Keratinocyte (primary cell): Measurements from ENCODE around the gene MGMT. TPM values are rescaled to one million over a fixed set of nuclear protein-coding genes. Genes with fewer than 3 reads are reported as not detected.

Experiments used
- DNase-seq: peaks from one replicate; pipeline ENCODE4 v3.0.0-alpha.2; 2011; ENCODE audit warnings: low read depth, missing footprints, low spot score
- FAIRE-seq: peaks from 2 replicates; lab custom pipeline; 2011; peaks lifted over from hg19 to GRCh38; lab: Jason Lieb, UNC
- H2AFZ ChIP-seq: 2 replicates; pipeline ENCODE4 v1.6.0; 2012; ENCODE audit warnings: low read length, control low read depth, inconsistent platforms; ENCODE audit not compliant: control insufficient read depth
- H3K27ac ChIP-seq: 2 replicates; pipeline ENCODE4 v1.5.1; 2011; ENCODE audit warnings: low read length; ENCODE audit not compliant: control insufficient read depth, insufficient read depth
- H3K27me3 ChIP-seq: 3 replicates; pipeline ENCODE4 v1.6.0; 2011; ENCODE audit warnings: low read length; ENCODE audit not compliant: control insufficient read depth, insufficient read depth; ENCODE audit errors: extremely low read depth
- H3K36me3 ChIP-seq, 2 experiments: 2 replicates in 1 of 2; 3 replicates in 1 of 2; pipeline ENCODE4 v1.5.1; 2011; ENCODE audit warnings: low read length in 2 of 2, mild to moderate bottlenecking in 1 of 2; ENCODE audit not compliant: control insufficient read depth in 2 of 2, insufficient read depth in 2 of 2; ENCODE audit errors: extremely low read depth in 1 of 2
- H3K4me1 ChIP-seq: 3 replicates; pipeline ENCODE4 v1.5.1; 2011; ENCODE audit warnings: low read length; ENCODE audit not compliant: control insufficient read depth, insufficient read depth; ENCODE audit errors: extremely low read depth
- H3K4me2 ChIP-seq: 3 replicates; pipeline ENCODE4 v1.6.0; 2011; ENCODE audit warnings: low read depth, low read length; ENCODE audit not compliant: control insufficient read depth, insufficient read depth; ENCODE audit errors: extremely low read depth
- H3K4me3 ChIP-seq, 3 experiments: fragments of 200-600 bp in 1 of 3; sonication (generic) in 1 of 3; 2 replicates in 2 of 3; 3 replicates in 1 of 3; pipeline ENCODE4 v1.5.1; 2011 to 2016; ENCODE audit warnings: low read length in 3 of 3, mild to moderate bottlenecking in 3 of 3, control low read depth in 2 of 3, inconsistent platforms in 1 of 3, low read depth in 1 of 3, mixed read lengths in 1 of 3, mixed run types in 1 of 3, moderate library complexity in 1 of 3; ENCODE audit not compliant: control insufficient read depth in 2 of 3, insufficient read depth in 2 of 3; ENCODE audit errors: extremely low read depth in 1 of 3
- H3K79me2 ChIP-seq: 2 replicates; pipeline ENCODE4 v1.6.0; 2012; ENCODE audit warnings: low read length; ENCODE audit not compliant: control insufficient read depth, insufficient read depth
- H3K9ac ChIP-seq: 3 replicates; pipeline ENCODE4 v1.6.0; 2011; ENCODE audit warnings: low read length; ENCODE audit not compliant: control insufficient read depth, insufficient read depth; ENCODE audit errors: extremely low read depth
- H3K9me1 ChIP-seq: 3 replicates; pipeline ENCODE4 v1.6.0; 2011; ENCODE audit warnings: low read length; ENCODE audit not compliant: control insufficient read depth, insufficient read depth; ENCODE audit errors: extremely low read depth
- H3K9me3 ChIP-seq: 2 replicates; pipeline ENCODE4 v1.5.1; 2012; ENCODE audit warnings: low read depth, low read length; ENCODE audit not compliant: control insufficient read depth
- H4K20me1 ChIP-seq: 3 replicates; pipeline ENCODE4 v1.6.0; 2011; ENCODE audit warnings: low read length; ENCODE audit not compliant: control insufficient read depth, insufficient read depth; ENCODE audit errors: extremely low read depth
- CTCF ChIP-seq, 3 experiments: IDR thresholded peaks in 1 of 3; conservative IDR thresholded peaks in 1 of 3; optimal IDR thresholded peaks in 1 of 3; 2 replicates in 2 of 3; 3 replicates in 1 of 3; pipeline versions ENCODE3 to v1.5.1; 2011; ENCODE audit warnings: low read length in 3 of 3, mild to moderate bottlenecking in 3 of 3, moderate library complexity in 2 of 3, control low read depth in 1 of 3, inconsistent platforms in 1 of 3; ENCODE audit not compliant: insufficient read depth in 2 of 3; ENCODE audit errors: extremely low read depth in 1 of 3
- EZH2 ChIP-seq: IDR thresholded peaks from one replicate; pipeline ENCODE4 v1.6.1; 2012; ENCODE audit warnings: inconsistent platforms, mild to moderate bottlenecking, low read length, moderate library complexity
- dilution Hi-C: fragments of 300-500 bp; cut with MboI; formaldehyde crosslinking; loops from one replicate; pipeline ENCODE4 v1.7.0; 2020; ENCODE audit warnings: low sequenced_read_pairs; ENCODE audit not compliant: extremely low pct_ligation_motif_present
- polyA plus RNA-seq, 5 experiments: library from polyadenylated mRNA; depleted of rRNA in 3 of 5; stranded (reverse) in 3 of 5; stranded (forward) in 1 of 5; unstranded in 1 of 5; fragments of >200 nt; gene quantifications; 1 replicate in 1 of 5; 2 replicates in 3 of 5; 3 replicates in 1 of 5; pipeline versions ENCODE4 v1.2.1 to v1.2.3, GENCODE V29; 2011 to 2012; ENCODE audit warnings: missing spikeins in 2 of 5, low read depth in 1 of 5, low replicate concordance in 1 of 5

MGMT gene
- polyA plus RNA-seq, 1 donor (not counting 4 experiments of a cell fraction or from before 2014, with no cell fraction given) = 15.2 TPM

GRCh38 chr10:129601737-129602136, 134.7 kb downstream of the MGMT start:
- Histone ChIP-seq H3K4me3 (no peak overlapping the region), H3K9me1 (no peaks in the 10 kb centered on the region), H3K4me2 (no peak overlapping the region), H3K9ac (no peak overlapping the region), H3K79me2 (no peaks in the 10 kb centered on the region), H3K27ac (no peak overlapping the region), H4K20me1 (no peaks in the 10 kb centered on the region), H3K36me3 (no peaks in the 10 kb centered on the region), H2AFZ (no peak overlapping the region), H3K9me3 (no peaks in the 10 kb centered on the region), H3K4me1 (no peaks in the 10 kb centered on the region), H3K27me3 (no peaks in the 10 kb centered on the region)
- no peak for FAIRE-seq
- DNase-seq = no peak
- TF ChIP-seq EZH2 (no peak), CTCF (optimal IDR thresholded peaks at IDR 0.05 in 1 of 3, IDR thresholded peaks at IDR 0.05 in 1 of 3, conservative IDR thresholded peaks at IDR 0.05 in 1 of 3; ENCODE audit: extremely low read depth in 1 of 3, insufficient read depth in 2 of 3, low read length in 3 of 3) (no peak)
- dilution Hi-C loops = no loop called here

- Histone ChIP-seq H4K20me1 (no peaks in the 10 kb centered on the region), H3K9ac (no peak overlapping the region), H3K9me1 (no peaks in the 10 kb centered on the region), H3K9me3 (no peaks in the 10 kb centered on the region), H3K79me2 (no peaks in the 10 kb centered on the region), H3K27me3 (no peaks in the 10 kb centered on the region), H3K36me3 (no peaks in the 10 kb centered on the region), H3K27ac (no peak overlapping the region), H3K4me1 (no peaks in the 10 kb centered on the region), H2AFZ (no peak overlapping the region), H3K4me3 (no peak overlapping the region), H3K4me2 (no peak overlapping the region)
- DNase-seq = no peak
- dilution Hi-C loops = no loop called here
- no peak for TF ChIP-seq EZH2
- TF ChIP-seq CTCF (optimal IDR thresholded peaks at IDR 0.05 in 1 of 3, IDR thresholded peaks at IDR 0.05 in 1 of 3, conservative IDR thresholded peaks at IDR 0.05 in 1 of 3; ENCODE audit: extremely low read depth in 1 of 3, insufficient read depth in 2 of 3, low read length in 3 of 3) = no peak
- FAIRE-seq = no peak
Observed at GRCh38 chr10:129602938-129603535, 136.0 kb downstream of the MGMT start.
